Mesenchymal stem cell (in vitro differentiated cells and primary cell): ENCODE measurements around the gene DNAH10.

Source experiments
- DNase-seq: peaks from one replicate; pipeline ENCODE4 v3.0.0-alpha.2; 2013
- H2AFZ ChIP-seq: one replicate; pipeline ENCODE4 v1.6.1; 2013; ENCODE audit warnings: low read depth, mild to moderate bottlenecking, control low read depth, inconsistent platforms, low read length, moderate library complexity
- H2AK5ac ChIP-seq: 2 replicates; pipeline ENCODE4 v1.6.1; 2013; ENCODE audit warnings: low read length, moderate library complexity, mild to moderate bottlenecking, inconsistent platforms; ENCODE audit not compliant: severe bottlenecking
- H2BK120ac ChIP-seq: one replicate; pipeline ENCODE4 v1.6.1; 2013; ENCODE audit warnings: low read depth, mild to moderate bottlenecking, inconsistent platforms, low read length, moderate library complexity
- H2BK12ac ChIP-seq, 2 experiments: one replicate each; pipeline ENCODE4 v1.6.1; 2013; ENCODE audit warnings: inconsistent platforms in 2 of 2, low read length in 2 of 2, mild to moderate bottlenecking in 2 of 2, moderate library complexity in 2 of 2, control low read depth in 1 of 2
- H2BK15ac ChIP-seq: one replicate; pipeline ENCODE4 v1.6.1; 2013; ENCODE audit warnings: mild to moderate bottlenecking, low read depth, inconsistent platforms; ENCODE audit not compliant: poor library complexity, severe bottlenecking
- H2BK5ac ChIP-seq: 2 replicates; pipeline ENCODE4 v1.6.1; 2013; ENCODE audit warnings: low read depth, mild to moderate bottlenecking, low read length, control low read depth, inconsistent platforms; ENCODE audit not compliant: poor library complexity, severe bottlenecking
- H3K14ac ChIP-seq, 2 experiments: one replicate each; pipeline ENCODE4 v1.6.1; 2013; ENCODE audit warnings: inconsistent platforms in 2 of 2, low read length in 2 of 2, control low read depth in 1 of 2, mild to moderate bottlenecking in 1 of 2, moderate library complexity in 1 of 2
- H3K18ac ChIP-seq, 2 experiments: one replicate each; pipeline ENCODE4 v1.6.1; 2013; ENCODE audit warnings: inconsistent platforms in 2 of 2, low read length in 2 of 2, control low read depth in 1 of 2, low read depth in 1 of 2, mild to moderate bottlenecking in 1 of 2
- H3K23ac ChIP-seq, 2 experiments: one replicate each; pipeline ENCODE4 v1.6.1; 2013; ENCODE audit warnings: inconsistent platforms in 2 of 2, low read length in 2 of 2, mild to moderate bottlenecking in 2 of 2, moderate library complexity in 2 of 2, control low read depth in 1 of 2
- H3K27ac ChIP-seq: 2 replicates; pipeline ENCODE4 v1.5.1; 2013; ENCODE audit warnings: mild to moderate bottlenecking, moderate library complexity, low read length, control low read depth, inconsistent platforms; ENCODE audit not compliant: poor library complexity, severe bottlenecking
- H3K27me3 ChIP-seq, 2 experiments: 2 replicates each; pipeline versions ENCODE4 v1.6.1 to v1.7.0; 2013; ENCODE audit warnings: low read length in 2 of 2, mild to moderate bottlenecking in 2 of 2, moderate library complexity in 2 of 2, control low read depth in 1 of 2, inconsistent platforms in 1 of 2; ENCODE audit not compliant: control insufficient read depth in 1 of 2, insufficient read depth in 1 of 2
- H3K36me3 ChIP-seq, 2 experiments: 2 replicates each; pipeline versions ENCODE4 v1.6.1 to v1.7.0; 2013; ENCODE audit warnings: low read length in 2 of 2, control low read depth in 1 of 2, inconsistent platforms in 1 of 2, low read depth in 1 of 2, mild to moderate bottlenecking in 1 of 2; ENCODE audit not compliant: insufficient read depth in 2 of 2, control insufficient read depth in 1 of 2
- H3K4ac ChIP-seq, 2 experiments: one replicate each; pipeline ENCODE4 v1.6.1; 2013; ENCODE audit warnings: inconsistent platforms in 2 of 2, low read length in 2 of 2, mild to moderate bottlenecking in 2 of 2, moderate library complexity in 2 of 2, control low read depth in 1 of 2, low read depth in 1 of 2
- H3K4me1 ChIP-seq: 2 replicates; pipeline ENCODE4 v1.6.1; 2013; ENCODE audit warnings: low read depth, low read length, control low read depth; ENCODE audit not compliant: control insufficient read depth, insufficient read depth
- H3K4me2 ChIP-seq: 2 replicates; pipeline ENCODE4 v1.6.1; 2013; ENCODE audit warnings: low read length, mild to moderate bottlenecking, inconsistent platforms; ENCODE audit not compliant: poor library complexity, severe bottlenecking
- H3K4me3 ChIP-seq, 2 experiments: 2 replicates each; pipeline versions ENCODE4 v1.5.1 to v1.7.0; 2013; ENCODE audit warnings: low read length in 2 of 2, mild to moderate bottlenecking in 2 of 2, control low read depth in 1 of 2, low read depth in 1 of 2; ENCODE audit not compliant: insufficient read depth in 1 of 2
- H3K79me1 ChIP-seq: replicated peaks from 2 replicates; pipeline ENCODE4 v1.6.1; 2013; ENCODE audit warnings: mild to moderate bottlenecking, control low read depth, low read length, inconsistent platforms; ENCODE audit not compliant: poor library complexity, severe bottlenecking
- H3K9ac ChIP-seq: 2 replicates; pipeline ENCODE4 v1.7.0; 2013; ENCODE audit warnings: mild to moderate bottlenecking, low read length, moderate library complexity
- H3K9me3 ChIP-seq: 2 replicates; pipeline ENCODE4 v1.7.0; 2013; ENCODE audit warnings: mild to moderate bottlenecking, low read length; ENCODE audit not compliant: control insufficient read depth
- H4K8ac ChIP-seq: one replicate; pipeline ENCODE4 v1.6.1; 2013; ENCODE audit warnings: inconsistent platforms, mild to moderate bottlenecking, low read length, moderate library complexity
- H4K91ac ChIP-seq: one replicate; pipeline ENCODE4 v1.6.1; 2013; ENCODE audit warnings: mild to moderate bottlenecking, low read length, inconsistent platforms
- WGBS: methylation state at CpG from one replicate; pipeline ENCODE4 v1.1.7; 2013; ENCODE audit warnings: mixed read lengths; 5-methylcytosine and 5-hydroxymethylcytosine counted together

The DNAH10 gene

GRCh38 chr12:123971770-123972456 is 209.8 kb downstream of the DNAH10 start:
- Histone ChIP-seq H2BK5ac (peak overlapping the region; percentile 70), H3K36me3 (peaks cover 0 to 25% of the 10 kb centered on the region in 2 experiments), H3K4ac (peak overlapping the region; percentile 77 to 93), H4K8ac (peak overlapping the region; percentile 59), H2BK120ac (peak overlapping the region; percentile 87), H2AFZ (no peak overlapping the region), H3K4me3 (peak overlapping the region; percentile 91 to 92), H3K27ac (peak overlapping the region; percentile 9), H3K27me3 (no peaks in the 10 kb centered on the region), H3K9me3 (no peaks in the 10 kb centered on the region), H2BK15ac (peak overlapping the region; percentile 21), H2AK5ac (no peak overlapping the region), H3K23ac (no peak overlapping the region), H3K4me2 (peak overlapping the region; percentile 98), H2BK12ac (peak overlapping the region in 1 of 2 experiments; percentile 72), H3K14ac (peak overlapping the region; percentile 60 to 100), H3K9ac (peak overlapping the region; percentile 91), H3K79me1 (peaks cover 19% of the 10 kb centered on the region), H4K91ac (peak overlapping the region; percentile 45), H3K4me1 (peaks cover 2% of the 10 kb centered on the region), H3K18ac (peak overlapping the region; percentile 0 to 84)
- DNase-seq: peak; percentile 63
- 0% methylated on average over 43 of the region's 55 CpGs for WGBS

- Histone ChIP-seq H3K27ac (peak within 1 kb of the TSS; percentile 9), H3K14ac (peak within 1 kb of the TSS; percentile 60 to 100), H2BK5ac (peak within 1 kb of the TSS; percentile 73), H3K27me3 (no peaks in the 10 kb centered on the region), H3K4me3 (peak within 1 kb of the TSS; percentile 91 to 92), H2BK12ac (peak within 1 kb of the TSS in 1 of 2 experiments; percentile 78), H3K18ac (peak within 1 kb of the TSS; percentile 75 to 84), H3K23ac (peak within 1 kb of the TSS in 1 of 2 experiments; percentile 96), H3K4me1 (peaks cover 2% of the 10 kb centered on the region), H4K91ac (peak within 1 kb of the TSS; percentile 68), H3K4ac (peak within 1 kb of the TSS; percentile 91 to 95), H3K36me3 (peaks cover 0 to 28% of the 10 kb centered on the region in 2 experiments), H3K4me2 (peak within 1 kb of the TSS; percentile 98), H3K9me3 (no peaks in the 10 kb centered on the region), H2AK5ac (no peak within 1 kb of the TSS), H3K79me1 (peaks cover 21% of the 10 kb centered on the region), H2AFZ (peak within 1 kb of the TSS; percentile 89), H2BK120ac (peak within 1 kb of the TSS; percentile 87), H4K8ac (peak within 1 kb of the TSS; percentile 59), H2BK15ac (peak within 1 kb of the TSS; percentile 96), H3K9ac (peak within 1 kb of the TSS; percentile 91)
- 1% methylated on average over 70 of the region's 138 CpGs for WGBS
- peak; percentile 92 for DNase-seq
These were observed 210.6 kb downstream of the DNAH10 start, which contains the start of the genes CCDC92 and ZNF664 for GRCh38 chr12:123972457-123973401. CCDC92 (minus strand) TSS chr12:123972831; CDS start chr12:123944305, 28,526 bp downstream. ZNF664 (plus strand) TSS chr12:123973215; CDS start chr12:124012145, 38,930 bp downstream.

- H3K4ac ChIP-seq: peak overlapping the region; percentile 91 to 95
- peak overlapping the region; percentile 81 for H3K4me2 ChIP-seq
- peak overlapping the region; percentile 85 to 91 for H3K4me3 ChIP-seq
- WGBS: 1% methylated on average over 66 of the region's 69 CpGs
- peak overlapping the region; percentile 41 for H4K8ac ChIP-seq
- H2AK5ac ChIP-seq: no peak overlapping the region
- peak overlapping the region; percentile 68 for H4K91ac ChIP-seq
- peak overlapping the region in 1 of 2 experiments; percentile 74 for H3K14ac ChIP-seq
- H3K9me3 ChIP-seq: no peaks in the 10 kb centered on the region
- peak overlapping the region; percentile 48 for H2BK15ac ChIP-seq
- H2AFZ ChIP-seq: peak overlapping the region; percentile 89
- H3K79me1 ChIP-seq: peaks cover 21% of the 10 kb centered on the region
- peak overlapping the region; percentile 57 for H2BK5ac ChIP-seq
- peak overlapping the region; percentile 75 to 84 for H3K18ac ChIP-seq
- H3K9ac ChIP-seq: peak overlapping the region; percentile 84
- no peaks in the 10 kb centered on the region for H3K27me3 ChIP-seq
- no peak overlapping the region for H3K27ac ChIP-seq
- H2BK12ac ChIP-seq: peak overlapping the region in 1 of 2 experiments; percentile 78
- DNase-seq: no peak
- H3K4me1 ChIP-seq: peaks cover 2% of the 10 kb centered on the region
- H3K36me3 ChIP-seq: peaks cover 0 to 35% of the 10 kb centered on the region in 2 experiments
- peak overlapping the region in 1 of 2 experiments; percentile 96 for H3K23ac ChIP-seq
- peak overlapping the region; percentile 85 for H2BK120ac ChIP-seq
These were observed 211.6 kb downstream of the DNAH10 start for GRCh38 chr12:123973552-123974341.
